Fibroblast of skin of scalp (primary cell): ENCODE data around the gene SUPT4H1.

Experiments used
- DNase-seq: peaks from one replicate; pipeline ENCODE4 v3.0.0-alpha.2; 2013

The SUPT4H1 gene

DNA sequence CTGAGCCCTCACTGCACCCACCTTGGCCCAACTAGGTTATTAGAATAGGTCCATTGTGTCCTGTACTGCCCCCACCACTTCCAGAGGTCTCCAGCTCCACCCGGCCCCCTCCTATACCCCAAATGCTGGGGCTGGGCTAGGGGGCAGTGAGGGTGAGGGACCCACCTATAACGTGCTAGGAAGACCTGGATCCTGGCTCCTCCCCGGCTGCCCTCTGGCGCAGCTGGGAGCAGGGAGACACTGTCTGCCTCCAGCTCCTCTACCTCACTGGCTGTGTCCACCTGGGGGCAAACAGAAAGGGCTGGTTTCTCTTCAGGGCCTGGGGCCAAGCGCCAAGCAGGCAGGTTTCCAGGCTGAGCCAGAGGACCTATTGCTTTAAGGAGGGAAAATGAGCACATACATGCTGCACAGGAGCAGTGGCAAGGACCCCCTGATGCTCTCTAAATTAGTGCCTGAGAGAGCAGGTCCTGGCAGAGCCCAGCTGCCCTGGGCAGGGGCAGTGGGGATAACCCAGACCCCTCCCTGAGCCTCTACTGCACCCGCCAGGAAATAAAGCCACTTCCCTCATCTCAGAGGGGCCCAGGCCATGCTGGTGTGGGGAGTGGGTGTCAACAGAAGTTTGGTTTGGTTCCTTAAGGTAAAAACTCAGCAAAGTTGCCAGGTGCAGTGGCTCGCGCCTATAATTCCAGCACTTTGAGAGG lies 35.6 kb downstream of the SUPT4H1 start:
- DNase-seq = no peak

DNA sequence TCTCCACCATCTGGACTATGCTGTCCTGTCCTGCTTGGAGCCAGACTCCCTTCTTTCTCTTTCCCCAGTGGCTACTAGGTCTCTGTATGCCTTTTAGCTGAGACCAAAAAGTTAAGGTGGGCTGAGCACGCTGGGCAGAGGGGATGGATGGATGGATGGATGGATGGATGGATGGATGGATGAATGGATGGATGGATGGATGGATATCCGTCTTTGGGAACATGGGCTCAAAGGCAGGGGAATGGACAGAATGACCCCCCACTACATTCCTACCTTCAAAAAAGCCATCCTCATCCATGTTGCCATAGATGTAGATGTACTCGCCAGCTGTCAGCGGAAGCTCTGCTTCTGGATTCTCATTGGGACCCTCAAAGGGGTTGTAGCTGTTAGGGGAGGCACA lies 36.3 kb downstream of the SUPT4H1 start:
- DNase-seq = no peak

DNA sequence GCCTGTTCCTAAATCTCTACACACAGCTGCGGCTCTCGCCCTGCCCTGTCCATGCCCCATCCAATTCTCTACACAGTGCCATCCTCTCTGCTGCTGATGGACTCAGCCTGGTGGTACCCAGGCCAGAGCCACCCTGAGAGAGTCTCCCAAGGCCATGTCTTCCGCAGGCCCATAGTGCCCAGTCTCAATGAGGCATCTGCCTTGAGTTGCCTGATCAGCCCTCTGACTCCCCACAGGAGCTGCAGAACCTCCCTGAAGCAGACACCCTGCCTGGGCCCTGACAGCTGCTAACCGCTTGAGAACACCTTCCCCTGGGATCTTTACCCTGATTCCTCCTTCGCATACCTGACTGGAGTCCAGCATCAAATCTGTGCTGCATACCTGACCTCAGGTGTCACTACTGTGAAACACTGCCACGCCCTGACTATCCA lies 36.7 kb downstream of the SUPT4H1 start:
- DNase-seq = no peak

DNA sequence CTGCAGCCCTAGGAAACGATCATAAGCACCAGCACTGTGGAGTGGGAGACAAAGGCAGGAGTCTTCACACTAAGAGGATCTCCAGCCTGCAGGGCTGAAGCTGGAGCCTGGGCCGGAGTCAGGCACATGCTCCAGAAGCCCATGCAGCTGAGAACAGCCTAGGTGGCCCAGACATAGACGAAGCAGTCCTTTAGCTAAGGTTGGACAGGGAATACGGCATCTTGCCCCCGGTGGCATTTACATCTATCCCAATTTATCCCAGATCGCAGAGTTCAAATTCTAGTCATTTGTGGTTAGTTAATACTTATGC lies 37.3 kb downstream of the SUPT4H1 start:
- DNase-seq = no peak

DNA sequence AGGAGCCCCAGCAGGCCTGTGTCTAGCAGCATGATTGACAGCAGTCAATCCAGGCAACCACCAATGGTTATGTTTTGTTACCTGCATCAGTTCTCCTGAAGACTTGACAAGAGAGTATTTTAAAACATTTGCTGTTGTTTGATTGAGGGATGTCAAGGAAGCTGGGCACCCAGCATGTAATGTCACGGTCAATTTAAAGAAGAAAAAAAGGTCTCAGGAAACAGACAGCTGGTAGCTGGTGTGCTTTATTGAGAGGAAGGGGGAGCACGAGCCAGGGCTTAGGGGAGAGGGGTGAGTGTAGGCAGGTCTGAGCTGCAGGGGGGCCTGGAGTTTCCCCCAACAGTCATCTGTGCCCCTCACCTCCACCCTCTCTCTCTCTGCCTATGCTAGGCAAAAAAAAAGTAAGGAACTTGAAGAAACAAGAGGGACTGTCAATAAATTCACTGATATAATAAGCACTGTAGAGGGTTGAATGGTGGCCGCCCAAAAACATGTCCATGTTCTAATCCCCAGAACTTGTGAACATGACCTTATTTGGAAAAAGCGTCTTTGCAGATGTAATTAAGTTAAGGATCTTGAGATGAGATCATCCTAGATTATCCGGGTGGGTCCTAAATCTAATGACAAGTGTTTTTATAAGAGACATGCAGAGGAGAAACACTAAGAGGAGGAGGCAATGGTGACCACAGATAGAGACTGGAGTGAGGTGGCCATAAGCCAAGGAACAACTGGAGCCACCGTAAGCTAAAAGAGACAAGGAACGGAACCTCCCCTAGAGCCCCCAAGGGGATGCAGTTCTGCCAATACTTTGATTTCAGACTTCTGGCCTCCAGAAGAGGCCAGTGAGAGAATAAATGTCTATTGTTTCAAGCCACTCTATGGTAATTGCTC lies 37.9 kb downstream of the SUPT4H1 start:
- DNase-seq = no peak

DNA sequence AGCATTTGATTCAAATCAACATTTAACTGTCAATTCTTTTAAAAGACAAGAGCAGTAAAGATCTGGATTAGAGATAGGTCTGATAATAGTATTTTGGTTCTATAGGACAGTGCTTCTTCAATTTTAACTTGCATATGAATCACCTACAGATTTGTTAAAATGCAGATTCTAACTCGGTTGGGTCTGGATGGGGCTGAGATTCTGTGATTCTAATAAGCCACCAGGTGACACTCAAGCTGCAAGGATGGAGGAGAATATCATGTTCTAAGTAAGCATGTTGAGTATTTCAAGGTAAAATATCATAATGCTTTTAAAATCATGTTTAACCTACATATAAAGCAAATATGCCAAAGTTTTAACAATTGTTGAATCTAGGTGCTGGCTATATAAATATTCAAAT lies 39.2 kb downstream of the SUPT4H1 start:
- no peak for DNase-seq

DNA sequence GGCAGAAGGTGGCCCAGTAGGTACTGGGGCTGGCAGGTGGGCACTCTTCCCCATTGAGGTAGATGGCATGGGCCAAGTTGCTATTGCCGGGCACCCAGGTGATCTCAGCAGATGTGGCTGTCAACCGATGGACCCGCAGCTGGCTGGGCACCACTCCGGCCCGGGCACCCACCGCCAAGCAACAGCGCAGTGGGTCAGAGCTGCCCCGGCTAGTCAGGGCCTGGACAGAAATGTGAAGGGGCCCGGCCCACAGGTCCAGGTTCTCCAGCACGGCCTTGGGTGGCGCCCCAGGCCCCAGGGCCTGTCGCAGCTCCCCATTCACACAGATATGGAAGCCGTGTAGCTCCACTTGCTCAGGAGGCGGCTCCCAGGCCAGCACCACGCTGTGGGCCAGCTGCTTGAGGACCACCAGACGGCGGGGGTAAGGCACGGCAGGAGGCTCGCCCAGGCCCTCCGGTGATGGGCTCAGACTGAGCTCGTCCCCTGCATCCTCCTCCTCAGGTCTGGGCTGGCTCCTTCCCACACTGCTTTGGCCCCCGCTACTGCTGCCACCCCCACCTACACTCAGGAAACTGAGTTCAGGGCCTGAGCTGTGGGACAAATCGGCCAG lies 39.9 kb downstream of the SUPT4H1 start:
- DNase-seq = no peak

DNA sequence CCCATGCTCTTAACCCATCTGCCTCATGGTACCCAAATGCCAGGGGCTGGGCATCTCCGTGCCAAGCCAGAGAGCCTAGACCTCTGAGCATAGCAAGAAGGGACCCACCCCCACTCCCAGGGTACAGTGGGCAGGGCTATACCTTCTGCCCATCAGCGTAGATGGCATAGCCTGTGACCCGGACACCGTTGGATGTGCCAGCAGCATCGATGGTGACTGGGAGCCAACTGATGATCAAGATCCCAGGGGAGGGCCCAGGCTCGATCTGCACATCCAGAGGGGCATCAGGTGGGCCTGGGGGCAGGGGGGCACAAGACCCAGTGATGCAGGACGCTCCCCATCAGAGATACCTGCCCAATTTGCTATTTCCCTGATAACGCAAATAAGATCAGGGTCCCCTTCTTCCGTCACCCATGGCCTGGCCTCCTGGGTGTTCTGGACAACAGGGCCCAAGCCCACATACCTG lies 40.5 kb downstream of the SUPT4H1 start:
- no peak for DNase-seq

DNA sequence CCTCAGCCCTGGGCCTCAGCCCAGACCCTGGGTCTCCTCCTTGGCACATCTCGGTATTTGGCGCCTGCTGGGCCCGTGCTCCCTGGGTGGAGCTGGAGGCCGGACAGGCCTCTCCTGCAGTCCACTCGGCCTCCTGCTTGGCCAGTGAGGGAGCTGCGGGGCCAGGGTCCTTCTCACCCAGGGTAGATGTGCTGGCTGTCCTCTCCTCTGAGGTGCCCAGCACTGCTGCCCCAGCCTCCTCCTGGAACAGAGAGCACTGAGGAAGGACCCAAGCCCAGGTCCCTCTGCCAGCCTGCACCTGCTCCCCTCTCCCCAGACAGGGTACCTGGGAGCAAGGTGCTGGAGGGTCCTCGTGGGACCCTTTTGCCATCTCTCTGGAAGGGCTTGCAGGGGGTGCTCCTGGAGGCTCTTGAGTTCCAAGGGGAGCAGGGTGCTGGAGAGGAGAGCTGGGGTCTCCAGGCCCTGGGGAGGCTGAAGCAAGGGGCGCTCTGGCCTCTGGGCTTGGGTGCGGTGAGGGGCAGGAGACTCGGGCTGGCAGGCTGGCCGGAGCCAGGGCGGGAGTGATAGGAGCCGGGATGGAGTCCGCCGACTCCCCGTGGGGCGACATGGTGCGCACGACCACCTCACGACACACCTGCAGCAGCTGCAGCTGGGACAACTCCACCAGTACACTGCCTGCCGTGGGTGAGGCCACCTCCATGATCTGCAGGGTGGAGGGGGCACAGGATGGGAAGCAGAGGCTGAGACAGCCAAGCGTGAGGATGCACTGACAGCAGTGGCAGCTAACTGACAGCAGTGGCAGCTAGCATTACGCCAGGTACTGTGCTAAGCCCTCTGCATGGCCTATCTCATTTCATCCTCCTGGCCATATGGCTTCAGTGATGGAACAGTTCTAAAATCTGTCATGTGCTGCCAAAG lies 41.2 kb downstream of the SUPT4H1 start:
- DNase-seq = no peak

DNA sequence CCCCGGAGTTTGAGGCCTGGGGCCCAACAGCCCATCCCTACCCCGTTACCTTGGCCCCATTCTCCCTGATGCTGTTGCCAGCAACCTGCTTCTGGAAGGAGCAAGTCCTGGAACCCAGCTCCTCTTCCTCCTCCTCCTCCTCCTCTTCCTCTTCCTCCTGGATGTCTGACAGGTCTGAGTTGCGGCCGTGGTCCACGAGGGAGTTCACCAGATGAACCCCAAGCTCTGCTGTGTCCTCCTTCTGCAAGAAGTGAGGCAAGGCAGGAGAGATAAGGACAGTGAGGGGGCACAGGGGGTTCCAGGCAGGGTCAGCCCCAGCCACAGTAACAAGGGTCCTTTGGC lies 42.1 kb downstream of the SUPT4H1 start:
- DNase-seq = no peak

DNA sequence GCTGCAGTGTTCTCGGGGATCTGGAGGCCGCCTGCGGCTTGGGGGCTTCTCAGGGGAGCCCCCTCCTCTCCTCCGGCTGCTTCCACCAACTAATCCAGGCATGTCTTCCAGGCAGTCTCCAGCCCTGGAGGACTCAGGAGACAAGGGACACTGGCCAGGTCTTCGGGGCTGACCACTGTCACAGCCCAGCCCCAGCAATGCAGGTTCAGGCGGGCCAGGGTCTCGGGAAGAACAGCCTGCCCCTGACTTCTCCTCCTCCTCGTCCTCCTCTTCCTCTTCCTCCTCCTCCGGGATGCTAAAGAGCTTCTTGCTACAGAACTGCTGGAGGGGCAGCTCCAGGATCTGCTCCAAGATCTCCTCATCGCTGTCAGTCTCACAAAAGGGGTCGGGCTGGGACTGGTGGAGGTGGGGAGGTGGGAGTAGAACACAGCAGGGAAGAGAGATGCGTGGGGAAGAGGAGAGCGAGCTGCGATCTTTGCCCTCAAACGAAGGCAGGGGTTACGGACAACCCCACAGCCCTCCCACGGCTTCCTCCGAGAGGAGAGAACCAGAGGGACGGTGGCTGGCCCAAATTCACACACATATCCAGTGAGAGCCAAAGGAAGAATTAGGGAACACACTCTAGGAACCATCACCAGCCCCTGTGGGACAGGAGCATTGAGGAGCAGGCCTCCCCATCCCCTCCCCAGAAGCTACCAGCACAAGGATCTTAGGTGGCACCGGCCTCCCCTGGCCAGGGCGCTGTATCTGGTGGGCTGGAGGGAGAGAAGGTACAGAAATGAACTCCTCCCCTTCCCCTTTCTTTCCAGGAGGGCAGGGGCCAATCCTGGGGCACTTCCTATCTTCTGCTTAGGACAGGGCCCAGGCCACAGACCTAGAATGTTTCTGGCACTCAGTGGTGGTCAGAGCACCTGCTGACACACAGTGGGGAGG lies 42.8 kb downstream of the SUPT4H1 start:
- no peak for DNase-seq

DNA sequence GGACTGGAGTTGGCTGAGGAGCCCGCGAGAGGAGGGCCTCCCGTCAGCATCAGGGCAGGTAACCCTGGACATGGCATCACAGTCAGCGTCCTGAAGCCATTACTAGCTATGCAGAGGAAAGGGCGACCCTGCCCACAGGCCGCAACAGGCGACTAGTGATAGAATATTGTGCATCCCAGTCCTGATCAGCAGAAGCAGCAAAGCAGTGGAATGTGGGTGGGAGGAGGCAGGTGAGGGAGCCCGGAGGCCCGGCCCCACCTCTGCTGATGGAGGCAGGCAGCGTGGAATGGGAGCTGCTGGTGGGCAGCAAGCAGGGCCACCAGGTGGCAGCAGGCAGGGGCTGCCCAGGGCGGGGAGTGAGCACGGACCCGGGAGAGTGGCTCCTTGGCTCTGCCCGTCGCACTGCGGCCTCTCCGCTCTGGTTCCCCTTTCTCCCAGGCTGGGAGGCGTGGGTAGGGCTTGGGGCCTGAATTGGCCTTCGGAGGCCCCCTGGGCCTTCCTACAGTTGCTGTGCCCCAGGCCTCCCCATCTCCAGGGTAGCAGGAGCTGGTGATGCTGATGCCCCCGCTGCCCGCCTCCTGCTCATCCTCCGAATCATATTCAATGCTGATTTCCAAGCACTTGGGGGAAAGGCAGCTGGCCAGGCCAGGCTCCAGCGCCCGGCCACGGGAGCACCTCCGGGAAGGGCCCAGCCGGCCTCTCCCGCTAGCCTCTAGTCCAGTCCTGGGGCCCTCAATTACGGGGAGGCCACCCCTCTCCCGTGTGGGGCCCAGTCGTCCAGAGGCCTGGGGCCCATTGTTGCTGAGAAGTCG lies 43.6 kb downstream of the SUPT4H1 start:
- no peak for DNase-seq

DNA sequence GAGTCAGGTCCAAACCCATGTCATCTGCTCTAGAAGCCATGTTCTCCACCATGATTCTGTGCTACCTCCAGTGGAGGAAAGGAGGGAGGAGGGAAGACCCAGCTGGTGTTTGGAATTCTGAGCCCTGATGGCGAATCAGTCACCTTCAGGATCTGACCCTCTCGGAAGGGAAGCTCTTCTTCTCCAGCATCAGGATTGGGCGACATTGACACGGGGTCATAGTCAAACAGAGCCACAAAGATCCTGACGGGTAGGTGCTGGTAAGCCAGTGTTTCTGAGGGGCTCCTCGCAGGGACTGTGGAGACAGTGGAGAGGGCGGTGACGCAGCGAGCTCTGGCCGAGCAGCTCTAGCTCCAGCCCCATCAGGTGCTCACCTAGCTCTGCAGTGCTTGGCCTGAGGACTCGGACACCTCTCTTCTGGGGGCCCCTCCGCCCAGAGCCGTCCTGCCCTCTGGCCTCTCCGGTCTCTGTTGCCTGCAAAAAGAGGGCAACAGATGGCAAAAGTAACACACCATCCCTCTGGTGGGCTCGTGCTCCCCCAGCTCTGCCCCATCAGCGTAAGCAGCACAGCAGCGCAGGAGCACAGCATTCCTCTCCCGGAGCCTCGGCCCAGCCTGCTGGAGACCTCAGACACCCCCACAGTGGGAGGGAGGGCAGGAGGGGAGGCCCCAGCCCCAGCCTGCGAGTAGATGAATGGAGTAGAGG lies 44.4 kb downstream of the SUPT4H1 start:
- DNase-seq = no peak

DNA sequence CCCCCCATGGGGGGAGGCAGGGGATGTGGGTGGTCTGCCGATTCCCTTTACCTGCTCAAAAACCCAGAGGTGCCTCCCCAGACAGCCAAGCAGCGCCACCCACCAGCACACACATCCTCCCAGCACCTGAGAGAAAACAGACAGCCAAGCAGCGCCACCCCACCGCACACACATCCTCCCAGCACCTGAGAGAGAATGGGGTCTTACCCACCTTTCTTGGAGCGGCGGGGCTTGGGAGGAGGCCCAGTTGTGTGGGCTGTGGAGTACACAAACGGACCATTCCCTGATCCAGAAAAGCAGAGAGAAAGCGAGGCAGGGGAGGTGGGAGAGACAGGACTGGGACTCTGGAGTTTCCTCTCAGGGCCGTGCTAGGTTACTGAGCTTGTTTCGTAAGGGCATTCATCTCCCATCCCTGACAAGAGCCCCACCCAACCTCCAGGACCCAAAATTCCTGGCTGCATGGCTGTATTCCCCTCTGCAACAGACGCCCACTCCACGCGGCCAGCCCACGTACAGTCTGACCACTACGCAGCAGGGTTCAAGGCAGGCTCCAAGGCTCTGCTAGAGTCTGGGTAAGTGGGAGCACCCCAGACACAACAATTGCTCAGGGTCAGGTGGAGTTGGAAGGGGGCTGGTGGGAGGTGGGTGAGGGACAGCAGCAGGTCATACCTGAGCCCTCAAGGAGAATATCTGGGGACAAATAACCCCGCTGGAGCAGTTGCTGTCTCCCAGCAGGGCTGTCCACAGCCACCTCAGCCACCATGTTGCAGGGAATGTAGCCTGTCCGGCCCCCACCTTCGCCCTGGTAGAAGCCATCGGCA lies 45.7 kb downstream of the SUPT4H1 start:
- DNase-seq = no peak

DNA sequence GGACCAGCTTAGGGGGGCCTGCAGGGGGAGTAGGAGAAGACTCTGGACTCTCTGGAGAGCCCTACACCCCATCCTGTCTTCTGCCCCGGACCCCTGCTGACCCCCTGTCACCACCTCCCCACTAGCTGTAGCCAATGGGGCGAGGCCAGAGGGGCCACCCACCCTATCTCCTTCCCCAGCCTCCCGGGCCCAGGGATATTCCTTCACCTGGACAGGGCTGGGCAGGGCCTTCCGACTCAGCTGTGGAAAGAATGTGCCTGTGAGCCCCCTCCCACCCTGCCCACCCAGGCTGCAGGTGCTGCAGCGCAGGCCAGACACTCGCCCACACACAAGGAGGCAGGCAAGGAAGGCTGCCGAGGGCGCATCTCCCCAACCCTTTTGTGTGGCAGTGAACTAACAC lies 46.4 kb downstream of the SUPT4H1 start:
- no peak for DNase-seq

DNA sequence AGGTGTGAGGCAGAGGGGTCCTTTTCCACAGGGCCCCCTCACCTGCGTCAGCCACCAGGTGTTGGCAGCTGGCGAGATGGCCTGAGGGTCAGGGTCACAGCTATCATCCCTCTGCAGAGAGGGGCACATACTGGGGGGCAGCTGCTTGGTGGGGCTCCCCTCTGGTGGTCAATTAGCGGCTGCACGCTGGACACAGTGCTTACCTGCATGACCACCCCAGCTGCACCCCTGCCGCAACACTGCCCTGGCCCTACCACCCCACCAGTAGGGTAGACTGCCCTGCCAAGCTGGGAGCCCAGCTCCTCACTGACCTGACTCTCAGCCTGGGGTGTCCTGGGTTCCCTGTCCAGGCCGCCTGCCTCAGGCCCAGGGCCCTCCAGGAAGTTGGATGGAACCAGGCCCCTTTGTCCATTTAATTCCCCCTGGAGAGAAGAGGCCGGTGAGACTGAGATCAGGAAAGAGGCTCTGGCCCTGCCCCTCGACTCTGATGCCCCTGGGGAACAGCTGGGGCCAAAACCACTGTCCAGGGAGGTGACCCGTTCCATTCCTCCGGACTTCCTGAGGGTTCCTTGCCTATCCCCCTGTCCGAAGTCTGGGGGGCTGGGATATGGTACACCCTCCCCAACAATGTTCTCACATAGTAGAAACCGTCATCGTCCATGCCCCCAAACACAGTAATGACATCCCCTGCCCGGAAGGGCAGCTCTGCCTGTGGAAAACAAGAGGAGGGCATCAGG lies 47.1 kb downstream of the SUPT4H1 start:
- DNase-seq = no peak

DNA sequence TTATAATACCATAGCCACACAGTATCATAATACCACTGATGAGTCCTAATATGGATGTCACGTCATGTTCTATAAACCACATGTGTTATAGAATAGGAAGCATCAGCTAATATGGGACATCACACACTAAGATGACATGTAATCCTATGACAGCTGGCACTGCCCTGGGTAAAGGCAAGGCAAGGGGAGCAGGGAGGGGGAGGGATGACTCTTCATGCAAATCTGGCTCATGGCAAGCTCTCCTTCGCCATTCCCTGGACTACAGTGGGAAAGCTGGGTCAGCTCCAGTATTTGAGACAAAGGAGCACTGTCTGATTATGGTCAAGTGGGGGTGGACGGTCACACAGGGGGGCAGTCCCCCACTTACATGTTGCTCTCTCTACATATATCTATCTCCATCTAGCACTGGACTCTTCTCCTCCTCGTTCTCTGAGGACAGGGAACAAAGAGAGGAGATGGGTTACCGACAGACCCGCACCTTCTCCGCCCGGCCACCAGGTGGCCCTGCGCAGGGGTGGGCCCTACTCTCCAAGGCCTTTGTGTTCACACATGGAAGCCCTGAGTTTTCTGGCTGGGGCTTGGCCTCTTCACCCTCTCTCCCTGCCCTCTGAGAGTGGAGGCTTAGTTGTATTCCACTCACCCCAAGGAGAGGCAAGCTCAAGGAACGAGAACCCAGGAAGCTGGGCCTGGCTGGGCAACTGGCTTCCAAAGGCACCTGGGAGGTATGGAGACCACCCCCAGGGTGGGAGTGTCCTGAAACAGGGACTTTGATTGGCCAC lies 47.8 kb downstream of the SUPT4H1 start:
- DNase-seq = peak; percentile 46
